HepG2 (cell line): ENCODE data around the gene KCNK6. TPM values are rescaled to one million over a fixed set of nuclear protein-coding genes. Genes with fewer than 3 reads are reported as not detected.

Experiments used
- CHCHD3 ChIP-seq: sonication (generic); formaldehyde crosslinking; IDR thresholded peaks from 2 replicates; pipeline ENCODE4 v1.8.0; 2022; ENCODE audit warnings: mild to moderate bottlenecking, missing genetic modification reagents, moderate library complexity
- CHD2 ChIP-seq: IDR thresholded peaks from 2 replicates; pipeline ENCODE4 v1.6.1; 2011; ENCODE audit warnings: low read depth, low read length, improper control_type of control experiment
- ERF ChIP-seq: IDR thresholded peaks from 2 replicates; pipeline ENCODE4 v1.6.1; 2018; ENCODE audit warnings: missing biosample characterization, missing genetic modification reagents
- MYC ChIP-seq: sonication (generic); formaldehyde crosslinking; IDR thresholded peaks from 2 replicates; pipeline ENCODE4 v1.9.0; 2021; ENCODE audit warnings: missing genetic modification reagents, borderline replicate concordance
- PLSCR1 ChIP-seq: sonication (generic); formaldehyde crosslinking; IDR thresholded peaks from 2 replicates; pipeline ENCODE4 v1.5.0; 2020; ENCODE audit warnings: missing genetic modification reagents, mild to moderate bottlenecking, borderline replicate concordance
- PRMT3 ChIP-seq: sonication (generic); formaldehyde crosslinking; IDR thresholded peaks from 2 replicates; pipeline ENCODE4 v1.8.1; 2022; ENCODE audit warnings: low read depth, mild to moderate bottlenecking, moderate library complexity, missing genetic modification reagents, borderline replicate concordance
- RELA ChIP-seq: sonication (generic); formaldehyde crosslinking; IDR thresholded peaks from 2 replicates; pipeline ENCODE4 v1.4.0; 2020; ENCODE audit warnings: missing genetic modification reagents
- SNAPC4 ChIP-seq: sonication (generic); formaldehyde crosslinking; IDR thresholded peaks from 2 replicates; pipeline ENCODE4 v1.4.0; 2020; ENCODE audit warnings: mild to moderate bottlenecking, missing genetic modification reagents
- SRY ChIP-seq: sonication (generic); formaldehyde crosslinking; IDR thresholded peaks from 2 replicates; pipeline ENCODE4 v1.8.0; 2022; ENCODE audit warnings: mild to moderate bottlenecking, missing genetic modification reagents
- ZMYM3 ChIP-seq: sonication (generic); formaldehyde crosslinking; IDR thresholded peaks from 2 replicates; pipeline ENCODE4 v1.5.1; 2020; ENCODE audit warnings: mild to moderate bottlenecking, missing genetic modification reagents
- ZNF251 ChIP-seq: sonication (generic); formaldehyde crosslinking; IDR thresholded peaks from 2 replicates; pipeline ENCODE4 v1.9.0; 2021; ENCODE audit warnings: mild to moderate bottlenecking, missing genetic modification reagents
- ZNF274 ChIP-seq: sonication (generic); formaldehyde crosslinking; IDR thresholded peaks from 2 replicates; pipeline ENCODE4 v1.5.1; 2020; ENCODE audit warnings: mild to moderate bottlenecking, missing genetic modification reagents
- ZNF276 ChIP-seq: sonication (generic); formaldehyde crosslinking; IDR thresholded peaks from 2 replicates; pipeline ENCODE4 v1.4.0; 2020; ENCODE audit warnings: mild to moderate bottlenecking, low read depth, missing genetic modification reagents
- ZNF547 ChIP-seq: sonication (generic); formaldehyde crosslinking; IDR thresholded peaks from 2 replicates; pipeline ENCODE4 v1.5.1; 2020; ENCODE audit warnings: mild to moderate bottlenecking, missing genetic modification reagents
- ZNF607 ChIP-seq: sonication (generic); formaldehyde crosslinking; IDR thresholded peaks from 2 replicates; pipeline ENCODE4 v1.5.1; 2020; ENCODE audit warnings: missing genetic modification reagents, mild to moderate bottlenecking, borderline replicate concordance
- ZNF7 ChIP-seq: IDR thresholded peaks from 2 replicates; pipeline ENCODE4 v1.6.1; 2016; ENCODE audit warnings: missing biosample characterization, missing genetic modification reagents
- ZNF724P ChIP-seq: sonication (generic); formaldehyde crosslinking; IDR thresholded peaks from 2 replicates; pipeline ENCODE4 v1.8.0; 2022; ENCODE audit warnings: missing genetic modification reagents, borderline replicate concordance
- ZNF75D ChIP-seq: sonication (generic); formaldehyde crosslinking; IDR thresholded peaks from 2 replicates; pipeline ENCODE4 v1.8.1; 2023; ENCODE audit warnings: missing genetic modification reagents, mild to moderate bottlenecking, borderline replicate concordance
- ZNF776 ChIP-seq: sonication (generic); formaldehyde crosslinking; IDR thresholded peaks from 2 replicates; pipeline ENCODE4 v1.4.0; 2020; ENCODE audit warnings: mild to moderate bottlenecking, missing genetic modification reagents
- ZNF790 ChIP-seq: sonication (generic); formaldehyde crosslinking; IDR thresholded peaks from 2 replicates; pipeline ENCODE4 v1.8.0; 2022; ENCODE audit warnings: missing genetic modification reagents, mild to moderate bottlenecking, borderline replicate concordance
- ZSCAN31 ChIP-seq: sonication (generic); formaldehyde crosslinking; IDR thresholded peaks from 2 replicates; pipeline ENCODE4 v1.5.0; 2020; ENCODE audit warnings: low read depth, mild to moderate bottlenecking, missing genetic modification reagents
- polyA plus RNA-seq, 8 experiments: library from polyadenylated mRNA; depleted of rRNA in 3 of 8; stranded (reverse) in 7 of 8; unstranded in 1 of 8; fragments of >200 nt; fragmentation: Illumina TruSeq in 4 of 8; extraction: Trizol in 4 of 8; gene quantifications; 2 replicates each; pipeline versions ENCODE4 v1.2.1 to v1.2.3, GENCODE V29; 2011 to 2016; ENCODE audit warnings: low read depth in 4 of 8, missing spikeins in 1 of 8, mixed read lengths in 1 of 8; ENCODE audit not compliant: insufficient read depth in 1 of 8
- total RNA-seq, 5 experiments: library from RNA; depleted of rRNA; stranded (reverse); fragments of >200 nt; fragmentation: Illumina TruSeq; extraction: Trizol; gene quantifications; 2 replicates each; pipeline ENCODE4 v1.2.3, GENCODE V29; 2016; ENCODE audit warnings: low read depth in 1 of 5

KCNK6 gene
- total and polyA plus RNA-seq, 2 of the 13 experiments (the other 11 are each of a cell fraction or from before 2014, with no cell fraction given), result 0.03 TPM; not detected in 1

GRCh38 chr19:38374332-38375097 lies 54.9 kb downstream of the KCNK6 start, which contains the start of gene PSMD8 (continued):
- TF ChIP-seq ZNF276 (CRISPR knock-in tag) (peak; percentile 90), ZSCAN31 (peak; percentile 83), PRMT3 (CRISPR knock-in tag) (peak; percentile 76; the same call in 1 of the 2 replicates), SNAPC4 (peak; percentile 71; the same call in 1 of the 2 replicates), MYC (CRISPR knock-in tag) (peak; percentile 76), PLSCR1 (CRISPR knock-in tag) (no peak), ZNF607 (CRISPR knock-in tag) (peak; percentile 38; the same call in 1 of the 2 replicates), ERF (CRISPR knock-in tag) (peak; percentile 85), ZNF251 (CRISPR knock-in tag) (no peak), ZNF274 (CRISPR knock-in tag) (no peak; the same call in 1 of the 2 replicates), RELA (CRISPR knock-in tag) (peak; percentile 33; the same call in 1 of the 2 replicates), SRY (CRISPR knock-in tag) (peak; percentile 96), ZMYM3 (CRISPR knock-in tag) (no peak), ZNF547 (CRISPR knock-in tag) (peak; percentile 74), CHCHD3 (peak; percentile 41; the same call in 1 of the 2 replicates), ZNF724P (CRISPR knock-in tag) (peak; percentile 92), ZNF790 (peak; percentile 75; the same call in 1 of the 2 replicates), ZNF75D (CRISPR knock-in tag) (0 out of 2 replicates have a peak, but pooled peaks have one; percentile 3), ZNF7 (CRISPR knock-in tag) (no peak), CHD2 (no peak), ZNF776 (CRISPR knock-in tag) (no peak; the same call in 1 of the 2 replicates)
